GM23338 (cell line): ENCODE measurements around the gene LRMDA. TPM values are rescaled to one million over a fixed set of nuclear protein-coding genes. Genes with fewer than 3 reads are reported as not detected.

ENCODE experiments used
- ATAC-seq: fragments of 200-7000 bp; cut with Tn5 transposase; 3 replicates; pipeline ENCODE4 v1.9.1; 2020
- DNase-seq: peaks from one replicate; pipeline ENCODE4 v3.0.0-alpha.2; 2015; ENCODE audit warnings: low spot score
- H2AFZ ChIP-seq: fragments of 200-600 bp; sonication (generic); 2 replicates; pipeline ENCODE4 v1.8.0; 2016; ENCODE audit warnings: antibody characterized with exemption, mild to moderate bottlenecking, moderate library complexity
- H3F3A ChIP-seq: fragments of 200-600 bp; sonication (generic); replicated peaks from 2 replicates; pipeline ENCODE4 v1.8.0; 2017; ENCODE audit warnings: antibody characterized with exemption, mixed run types, low read depth
- H3K27ac ChIP-seq: fragments of 200-600 bp; sonication (generic); 2 replicates; pipeline ENCODE4 v1.6.1; 2016; ENCODE audit warnings: low read depth
- H3K27me3 ChIP-seq: fragments of 200-600 bp; sonication (generic); 2 replicates; pipeline ENCODE4 v1.8.0; 2016; ENCODE audit warnings: mild to moderate bottlenecking, mixed run types, moderate library complexity; ENCODE audit not compliant: insufficient read depth
- H3K36me3 ChIP-seq: fragments of 200-600 bp; sonication (generic); 2 replicates; pipeline ENCODE4 v1.8.0; 2016; ENCODE audit warnings: mild to moderate bottlenecking; ENCODE audit not compliant: insufficient read depth
- H3K4me1 ChIP-seq: fragments of 200-600 bp; sonication (generic); 2 replicates; pipeline ENCODE4 v1.8.0; 2016; ENCODE audit warnings: mild to moderate bottlenecking, moderate library complexity; ENCODE audit not compliant: insufficient read depth
- H3K4me2 ChIP-seq: fragments of 200-600 bp; sonication (generic); 2 replicates; pipeline ENCODE4 v1.7.1; 2017; ENCODE audit warnings: mixed run types
- H3K4me3 ChIP-seq: fragments of 200-600 bp; sonication (generic); 2 replicates; pipeline ENCODE4 v1.6.1; 2016; ENCODE audit warnings: mixed run types
- H3K79me2 ChIP-seq: fragments of 200-600 bp; sonication (generic); replicated peaks from 2 replicates; pipeline ENCODE4 v1.8.0; 2017; ENCODE audit warnings: mild to moderate bottlenecking; ENCODE audit not compliant: insufficient read depth
- H3K9me2 ChIP-seq: fragments of 200-600 bp; sonication (generic); 2 replicates; pipeline ENCODE4 v1.8.0; 2017; ENCODE audit not compliant: insufficient read depth
- H4K20me1 ChIP-seq: fragments of 200-600 bp; sonication (generic); replicated peaks from 2 replicates; pipeline ENCODE4 v1.8.0; 2017; ENCODE audit warnings: mild to moderate bottlenecking; ENCODE audit not compliant: insufficient read depth
- H3K27ac Mint-ChIP-seq: 2 replicates; pipeline ENCODE4 v1.8.0; 2020; ENCODE audit warnings: inconsistent platforms, mild to moderate bottlenecking, moderate library complexity, mixed read lengths
- H3K27me3 Mint-ChIP-seq: 3 replicates; pipeline ENCODE4 v1.8.0; 2022; ENCODE audit warnings: low read depth, mild to moderate bottlenecking, moderate library complexity, mixed read lengths, inconsistent platforms; ENCODE audit not compliant: insufficient read depth, poor library complexity
- H3K36me3 Mint-ChIP-seq: 3 replicates; pipeline ENCODE4 v1.8.0; 2021; ENCODE audit warnings: low read depth, mild to moderate bottlenecking, inconsistent platforms, moderate library complexity, mixed read lengths
- H3K4me1 Mint-ChIP-seq: 3 replicates; pipeline ENCODE4 v1.8.0; 2020; ENCODE audit warnings: mild to moderate bottlenecking, inconsistent platforms, mixed read lengths
- H3K4me3 Mint-ChIP-seq: 3 replicates; pipeline ENCODE4 v1.8.0; 2021; ENCODE audit warnings: moderate library complexity, mild to moderate bottlenecking, inconsistent platforms, mixed read lengths
- H3K9me3 Mint-ChIP-seq: 3 replicates; pipeline ENCODE4 v1.8.0; 2020; ENCODE audit warnings: moderate library complexity, mild to moderate bottlenecking, inconsistent platforms, mixed read lengths
- CREB1 ChIP-seq: fragments of 250-450 bp; sonication (Bioruptor Pico); IDR thresholded peaks from 2 replicates; pipeline ENCODE4 v1.5.0; 2020; ENCODE audit warnings: low read depth, mild to moderate bottlenecking, moderate library complexity
- CTCF ChIP-seq, 2 experiments: fragments of 200-600 bp in 1 of 2; sonication (generic) in 1 of 2; conservative IDR thresholded peaks; 2 replicates each; pipeline versions ENCODE4 v1.5.1 to v1.6.1; 2016 to 2017; ENCODE audit warnings: antibody characterized with exemption in 2 of 2, low read depth in 2 of 2, mild to moderate bottlenecking in 2 of 2, moderate library complexity in 1 of 2
- EZH2 ChIP-seq: fragments of 200-600 bp; sonication (generic); IDR thresholded peaks from one replicate; pipeline ENCODE4 v1.8.0; 2017; ENCODE audit warnings: antibody characterized with exemption, mild to moderate bottlenecking, low read depth; ENCODE audit not compliant: unreplicated experiment
- EZH2phosphoT487 ChIP-seq: fragments of 200-600 bp; sonication (generic); IDR thresholded peaks from one replicate; pipeline ENCODE4 v1.8.1; 2018; ENCODE audit warnings: antibody characterized with exemption; ENCODE audit not compliant: unreplicated experiment
- JUNB ChIP-seq: IDR thresholded peaks from one replicate; pipeline ENCODE4 v1.6.1; 2016; ENCODE audit warnings: antibody characterized with exemption; ENCODE audit not compliant: unreplicated experiment
- NANOG ChIP-seq: IDR thresholded peaks from 2 replicates; pipeline ENCODE4 v1.6.1; 2016; ENCODE audit warnings: antibody characterized with exemption, borderline replicate concordance
- POLR2AphosphoS5 ChIP-seq: IDR thresholded peaks from 2 replicates; pipeline ENCODE4 v1.6.1; 2016; ENCODE audit warnings: antibody characterized with exemption, low read depth
- STAT1 ChIP-seq: IDR thresholded peaks from one replicate; pipeline ENCODE4 v1.6.1; 2016; ENCODE audit warnings: antibody characterized with exemption; ENCODE audit not compliant: unreplicated experiment
- ZNF114 ChIP-seq: fragments of 250-450 bp; sonication (Bioruptor Pico); IDR thresholded peaks from 2 replicates; pipeline ENCODE4 v1.5.0; 2020; ENCODE audit warnings: mild to moderate bottlenecking, moderate library complexity
- ZNF331 ChIP-seq: fragments of 250-450 bp; sonication (Bioruptor Pico); IDR thresholded peaks from 2 replicates; pipeline ENCODE4 v1.5.0; 2020; ENCODE audit warnings: low read depth, mild to moderate bottlenecking, moderate library complexity
- polyA plus RNA-seq: library from polyadenylated mRNA; unstranded; fragments of >200 nt; fragmentation: Nextera tagmentation; extraction: Ambion mirVana; gene quantifications from 2 replicates; pipeline ENCODE4 v1.2.1, GENCODE V29; 2016
- total RNA-seq: library from RNA; depleted of rRNA; stranded (reverse); fragments of >200 nt; shearing (Covaris generic); gene quantifications from 2 replicates; pipeline ENCODE4 v1.2.3, GENCODE V29; 2014
- TF ChIP-seq, protein P1 (sequence below): IDR thresholded peaks from one replicate; pipeline ENCODE4 v1.6.1; 2018; ENCODE audit warnings: antibody characterized with exemption; ENCODE audit not compliant: unreplicated experiment
- TF ChIP-seq, protein P2 (sequence below): fragments of 250-450 bp; sonication (Bioruptor Pico); IDR thresholded peaks from 2 replicates; pipeline ENCODE4 v1.5.0; 2020; ENCODE audit warnings: mild to moderate bottlenecking, moderate library complexity
- TF ChIP-seq, protein P3 (sequence below): IDR thresholded peaks from 2 replicates; pipeline ENCODE4 v1.6.1; 2016; ENCODE audit warnings: antibody characterized with exemption

The LRMDA gene
- total and polyA plus RNA-seq, 2 experiments from 2014 or later, result 0.90 to 1.8 TPM

DNA sequence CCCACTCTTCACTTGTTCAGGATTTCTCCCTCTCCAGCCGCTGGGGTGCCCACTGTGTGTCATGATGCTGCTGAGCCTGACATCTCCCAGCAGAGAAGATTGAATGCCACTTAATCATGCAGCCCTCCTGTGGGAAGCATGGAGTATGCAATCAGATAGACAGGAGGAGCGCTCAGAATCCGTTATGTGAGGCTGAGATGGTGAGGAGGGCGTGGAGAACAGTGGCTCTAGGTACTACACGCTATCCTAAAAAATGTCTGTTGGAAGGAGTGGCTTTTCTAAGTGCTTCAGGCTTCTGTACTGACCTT, 334.3 kb downstream of the LRMDA start:
- no peaks in the 10 kb centered on the region for H3F3A ChIP-seq
- no peak for TF ChIP-seq CTCF (conservative IDR thresholded peaks at IDR 0.05; ENCODE audit: low read depth in 2 of 2)
- no peak for TF ChIP-seq ZNF331 (CRISPR knock-in tag)
- no peak for TF ChIP-seq EZH2
- no peak for TF ChIP-seq POLR2AphosphoS5
- no peak for TF ChIP-seq CREB1
- no peak for TF ChIP-seq EZH2phosphoT487
- no peak for TF ChIP-seq JUNB
- TF ChIP-seq, protein P1, sequence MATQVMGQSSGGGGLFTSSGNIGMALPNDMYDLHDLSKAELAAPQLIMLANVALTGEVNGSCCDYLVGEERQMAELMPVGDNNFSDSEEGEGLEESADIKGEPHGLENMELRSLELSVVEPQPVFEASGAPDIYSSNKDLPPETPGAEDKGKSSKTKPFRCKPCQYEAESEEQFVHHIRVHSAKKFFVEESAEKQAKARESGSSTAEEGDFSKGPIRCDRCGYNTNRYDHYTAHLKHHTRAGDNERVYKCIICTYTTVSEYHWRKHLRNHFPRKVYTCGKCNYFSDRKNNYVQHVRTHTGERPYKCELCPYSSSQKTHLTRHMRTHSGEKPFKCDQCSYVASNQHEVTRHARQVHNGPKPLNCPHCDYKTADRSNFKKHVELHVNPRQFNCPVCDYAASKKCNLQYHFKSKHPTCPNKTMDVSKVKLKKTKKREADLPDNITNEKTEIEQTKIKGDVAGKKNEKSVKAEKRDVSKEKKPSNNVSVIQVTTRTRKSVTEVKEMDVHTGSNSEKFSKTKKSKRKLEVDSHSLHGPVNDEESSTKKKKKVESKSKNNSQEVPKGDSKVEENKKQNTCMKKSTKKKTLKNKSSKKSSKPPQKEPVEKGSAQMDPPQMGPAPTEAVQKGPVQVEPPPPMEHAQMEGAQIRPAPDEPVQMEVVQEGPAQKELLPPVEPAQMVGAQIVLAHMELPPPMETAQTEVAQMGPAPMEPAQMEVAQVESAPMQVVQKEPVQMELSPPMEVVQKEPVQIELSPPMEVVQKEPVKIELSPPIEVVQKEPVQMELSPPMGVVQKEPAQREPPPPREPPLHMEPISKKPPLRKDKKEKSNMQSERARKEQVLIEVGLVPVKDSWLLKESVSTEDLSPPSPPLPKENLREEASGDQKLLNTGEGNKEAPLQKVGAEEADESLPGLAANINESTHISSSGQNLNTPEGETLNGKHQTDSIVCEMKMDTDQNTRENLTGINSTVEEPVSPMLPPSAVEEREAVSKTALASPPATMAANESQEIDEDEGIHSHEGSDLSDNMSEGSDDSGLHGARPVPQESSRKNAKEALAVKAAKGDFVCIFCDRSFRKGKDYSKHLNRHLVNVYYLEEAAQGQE, result no peak
- TF ChIP-seq, protein P2, sequence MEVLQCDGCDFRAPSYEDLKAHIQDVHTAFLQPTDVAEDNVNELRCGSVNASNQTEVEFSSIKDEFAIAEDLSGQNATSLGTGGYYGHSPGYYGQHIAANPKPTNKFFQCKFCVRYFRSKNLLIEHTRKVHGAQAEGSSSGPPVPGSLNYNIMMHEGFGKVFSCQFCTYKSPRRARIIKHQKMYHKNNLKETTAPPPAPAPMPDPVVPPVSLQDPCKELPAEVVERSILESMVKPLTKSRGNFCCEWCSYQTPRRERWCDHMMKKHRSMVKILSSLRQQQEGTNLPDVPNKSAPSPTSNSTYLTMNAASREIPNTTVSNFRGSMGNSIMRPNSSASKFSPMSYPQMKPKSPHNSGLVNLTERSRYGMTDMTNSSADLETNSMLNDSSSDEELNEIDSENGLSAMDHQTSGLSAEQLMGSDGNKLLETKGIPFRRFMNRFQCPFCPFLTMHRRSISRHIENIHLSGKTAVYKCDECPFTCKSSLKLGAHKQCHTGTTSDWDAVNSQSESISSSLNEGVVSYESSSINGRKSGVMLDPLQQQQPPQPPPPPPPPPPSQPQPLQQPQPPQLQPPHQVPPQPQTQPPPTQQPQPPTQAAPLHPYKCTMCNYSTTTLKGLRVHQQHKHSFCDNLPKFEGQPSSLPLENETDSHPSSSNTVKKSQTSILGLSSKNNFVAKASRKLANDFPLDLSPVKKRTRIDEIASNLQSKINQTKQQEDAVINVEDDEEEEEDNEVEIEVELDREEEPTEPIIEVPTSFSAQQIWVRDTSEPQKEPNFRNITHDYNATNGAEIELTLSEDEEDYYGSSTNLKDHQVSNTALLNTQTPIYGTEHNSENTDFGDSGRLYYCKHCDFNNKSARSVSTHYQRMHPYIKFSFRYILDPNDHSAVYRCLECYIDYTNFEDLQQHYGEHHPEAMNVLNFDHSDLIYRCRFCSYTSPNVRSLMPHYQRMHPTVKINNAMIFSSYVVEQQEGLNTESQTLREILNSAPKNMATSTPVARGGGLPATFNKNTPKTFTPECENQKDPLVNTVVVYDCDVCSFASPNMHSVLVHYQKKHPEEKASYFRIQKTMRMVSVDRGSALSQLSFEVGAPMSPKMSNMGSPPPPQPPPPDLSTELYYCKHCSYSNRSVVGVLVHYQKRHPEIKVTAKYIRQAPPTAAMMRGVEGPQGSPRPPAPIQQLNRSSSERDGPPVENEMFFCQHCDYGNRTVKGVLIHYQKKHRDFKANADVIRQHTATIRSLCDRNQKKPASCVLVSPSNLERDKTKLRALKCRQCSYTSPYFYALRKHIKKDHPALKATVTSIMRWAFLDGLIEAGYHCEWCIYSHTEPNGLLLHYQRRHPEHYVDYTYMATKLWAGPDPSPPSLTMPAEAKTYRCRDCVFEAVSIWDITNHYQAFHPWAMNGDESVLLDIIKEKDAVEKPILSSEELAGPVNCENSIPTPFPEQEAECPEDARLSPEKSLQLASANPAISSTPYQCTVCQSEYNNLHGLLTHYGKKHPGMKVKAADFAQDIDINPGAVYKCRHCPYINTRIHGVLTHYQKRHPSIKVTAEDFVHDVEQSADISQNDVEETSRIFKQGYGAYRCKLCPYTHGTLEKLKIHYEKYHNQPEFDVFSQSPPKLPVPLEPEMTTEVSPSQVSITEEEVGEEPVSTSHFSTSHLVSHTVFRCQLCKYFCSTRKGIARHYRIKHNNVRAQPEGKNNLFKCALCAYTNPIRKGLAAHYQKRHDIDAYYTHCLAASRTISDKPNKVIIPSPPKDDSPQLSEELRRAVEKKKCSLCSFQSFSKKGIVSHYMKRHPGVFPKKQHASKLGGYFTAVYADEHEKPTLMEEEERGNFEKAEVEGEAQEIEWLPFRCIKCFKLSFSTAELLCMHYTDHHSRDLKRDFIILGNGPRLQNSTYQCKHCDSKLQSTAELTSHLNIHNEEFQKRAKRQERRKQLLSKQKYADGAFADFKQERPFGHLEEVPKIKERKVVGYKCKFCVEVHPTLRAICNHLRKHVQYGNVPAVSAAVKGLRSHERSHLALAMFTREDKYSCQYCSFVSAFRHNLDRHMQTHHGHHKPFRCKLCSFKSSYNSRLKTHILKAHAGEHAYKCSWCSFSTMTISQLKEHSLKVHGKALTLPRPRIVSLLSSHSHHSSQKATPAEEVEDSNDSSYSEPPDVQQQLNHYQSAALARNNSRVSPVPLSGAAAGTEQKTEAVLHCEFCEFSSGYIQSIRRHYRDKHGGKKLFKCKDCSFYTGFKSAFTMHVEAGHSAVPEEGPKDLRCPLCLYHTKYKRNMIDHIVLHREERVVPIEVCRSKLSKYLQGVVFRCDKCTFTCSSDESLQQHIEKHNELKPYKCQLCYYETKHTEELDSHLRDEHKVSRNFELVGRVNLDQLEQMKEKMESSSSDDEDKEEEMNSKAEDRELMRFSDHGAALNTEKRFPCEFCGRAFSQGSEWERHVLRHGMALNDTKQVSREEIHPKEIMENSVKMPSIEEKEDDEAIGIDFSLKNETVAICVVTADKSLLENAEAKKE (CRISPR knock-in tag), result no peak
- TF ChIP-seq, protein P3, sequence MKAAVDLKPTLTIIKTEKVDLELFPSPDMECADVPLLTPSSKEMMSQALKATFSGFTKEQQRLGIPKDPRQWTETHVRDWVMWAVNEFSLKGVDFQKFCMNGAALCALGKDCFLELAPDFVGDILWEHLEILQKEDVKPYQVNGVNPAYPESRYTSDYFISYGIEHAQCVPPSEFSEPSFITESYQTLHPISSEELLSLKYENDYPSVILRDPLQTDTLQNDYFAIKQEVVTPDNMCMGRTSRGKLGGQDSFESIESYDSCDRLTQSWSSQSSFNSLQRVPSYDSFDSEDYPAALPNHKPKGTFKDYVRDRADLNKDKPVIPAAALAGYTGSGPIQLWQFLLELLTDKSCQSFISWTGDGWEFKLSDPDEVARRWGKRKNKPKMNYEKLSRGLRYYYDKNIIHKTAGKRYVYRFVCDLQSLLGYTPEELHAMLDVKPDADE, result no peak
- TF ChIP-seq ZNF114 (CRISPR knock-in tag), result no peak
- TF ChIP-seq STAT1, result no peak
- no peak for TF ChIP-seq NANOG
- peak; percentile 27; the same call in 2 of the 3 replicates for ATAC-seq
- H3K27me3 Mint-ChIP-seq, result no peaks in the 10 kb centered on the region
- peaks cover 14% of the 10 kb centered on the region; the same call in 2 of the 3 replicates for H3K4me1 Mint-ChIP-seq
- no peaks in the 10 kb centered on the region for H3K79me2 ChIP-seq
- H3K4me2 ChIP-seq, result no peak overlapping the region
- H3K9me2 ChIP-seq, result 0 out of 2 replicates have a peak, but pooled peaks cover 7% of the 10 kb centered on the region
- no peaks in the 10 kb centered on the region for H3K9me3 Mint-ChIP-seq
- H3K36me3 ChIP-seq, result no peaks in the 10 kb centered on the region; the same call in 1 of the 2 replicates
- no peak overlapping the region for H3K27ac ChIP-seq
- H3K36me3 Mint-ChIP-seq, result no peaks in the 10 kb centered on the region
- no peak overlapping the region for H3K27ac Mint-ChIP-seq
- H3K4me1 ChIP-seq, result 0 out of 2 replicates have a peak, but pooled peaks cover 5% of the 10 kb centered on the region
- H3K4me3 Mint-ChIP-seq, result no peak overlapping the region
- H2AFZ ChIP-seq, result peak overlapping the region; percentile 83
- DNase-seq, result no peak
- H3K4me3 ChIP-seq, result no peak overlapping the region
- H3K27me3 ChIP-seq, result no peaks in the 10 kb centered on the region
- H4K20me1 ChIP-seq, result no peaks in the 10 kb centered on the region
